Measurements from ENCODE around the gene AZIN2.

Gene AZIN2

DNA sequence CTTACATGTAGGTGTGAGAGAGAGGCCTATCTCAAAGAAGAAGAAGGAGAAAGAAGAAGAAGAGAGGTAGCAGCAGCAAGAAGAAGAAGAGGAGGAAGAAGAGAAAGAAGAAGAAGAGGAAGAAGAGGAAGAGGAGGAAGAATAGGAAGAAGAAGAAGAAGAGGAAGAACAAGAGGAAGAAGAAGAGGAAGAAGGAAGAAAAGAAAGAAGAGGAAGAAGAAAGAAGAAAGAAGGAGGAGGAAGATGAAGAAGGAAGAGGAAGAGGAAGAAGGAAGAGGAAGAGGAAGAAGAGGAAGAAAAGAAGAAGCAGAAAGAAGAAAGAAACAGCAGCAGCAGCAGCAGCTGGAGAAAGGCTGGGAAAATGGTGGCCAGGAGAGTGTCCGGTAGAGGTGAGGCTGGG lies 10.3 kb upstream of the AZIN2 start:
- TF ChIP-seq CTCF (IDR thresholded peaks at IDR 0.05; ENCODE audit: low read depth, low read length) (no peak), EZH2phosphoT487 (IDR thresholded peaks at IDR 0.05; ENCODE audit: low read depth) (no peak)
- Histone ChIP-seq H4K20me1 (ENCODE audit: insufficient read depth, low read length) (no peaks in the 10 kb centered on the region), H3K4me2 (ENCODE audit: low read length) (no peak overlapping the region), H3K79me2 (ENCODE audit: low read length) (no peaks in the 10 kb centered on the region), H3K36me3 (replicated peaks; ENCODE audit: low read depth, low read length) (no peaks in the 10 kb centered on the region), H3K4me1 (ENCODE audit: low read length) (no peaks in the 10 kb centered on the region), H3K4me3 (ENCODE audit: low read length) (no peak overlapping the region), H3K9me3 (ENCODE audit: insufficient read depth, low read length) (no peaks in the 10 kb centered on the region), H3K9ac (ENCODE audit: low read length) (no peak overlapping the region), H3K27me3 (ENCODE audit: low read depth, low read length) (no peaks in the 10 kb centered on the region), H3K27ac (ENCODE audit: low read length) (no peak overlapping the region), H2AFZ (ENCODE audit: low read depth, low read length) (no peak overlapping the region)

- no peak overlapping the region for H3K4me3 ChIP-seq (ENCODE audit: low read length)
- no peak for TF ChIP-seq CTCF (IDR thresholded peaks at IDR 0.05; ENCODE audit: low read depth, low read length)
- H3K4me2 ChIP-seq (ENCODE audit: low read length) = no peak overlapping the region
- no peaks in the 10 kb centered on the region for H3K9me3 ChIP-seq (ENCODE audit: insufficient read depth, low read length)
- H3K79me2 ChIP-seq (ENCODE audit: low read length) = no peaks in the 10 kb centered on the region
- no peaks in the 10 kb centered on the region for H3K36me3 ChIP-seq (replicated peaks; ENCODE audit: low read depth, low read length)
- no peak overlapping the region for H3K9ac ChIP-seq (ENCODE audit: low read length)
- H3K27me3 ChIP-seq (ENCODE audit: low read depth, low read length) = no peaks in the 10 kb centered on the region
- H3K27ac ChIP-seq (ENCODE audit: low read length) = no peak overlapping the region
- H3K4me1 ChIP-seq (ENCODE audit: low read length) = no peaks in the 10 kb centered on the region
- no peak overlapping the region for H2AFZ ChIP-seq (ENCODE audit: low read depth, low read length)
- H4K20me1 ChIP-seq (ENCODE audit: insufficient read depth, low read length) = no peaks in the 10 kb centered on the region
Measured at GRCh38 chr1:33072707-33073106, 8.2 kb upstream of the AZIN2 start.

GRCh38 chr1:33074193-33074945 lies 6.6 kb upstream of the AZIN2 start:
- Histone ChIP-seq H3K36me3 (replicated peaks; ENCODE audit: low read depth, low read length) (no peaks in the 10 kb centered on the region), H3K4me1 (ENCODE audit: low read length) (no peaks in the 10 kb centered on the region), H3K79me2 (ENCODE audit: low read length) (no peaks in the 10 kb centered on the region), H3K4me3 (ENCODE audit: low read length) (no peak overlapping the region), H3K27me3 (ENCODE audit: low read depth, low read length) (no peaks in the 10 kb centered on the region), H2AFZ (ENCODE audit: low read depth, low read length) (no peak overlapping the region), H3K9me3 (ENCODE audit: insufficient read depth, low read length) (no peaks in the 10 kb centered on the region), H3K9ac (ENCODE audit: low read length) (no peak overlapping the region), H3K27ac (ENCODE audit: low read length) (no peak overlapping the region), H3K4me2 (ENCODE audit: low read length) (no peak overlapping the region), H4K20me1 (ENCODE audit: insufficient read depth, low read length) (no peaks in the 10 kb centered on the region)
- TF ChIP-seq EZH2phosphoT487 (IDR thresholded peaks at IDR 0.05; ENCODE audit: low read depth) = no peak
- no peak for TF ChIP-seq CTCF (IDR thresholded peaks at IDR 0.05; ENCODE audit: low read depth, low read length)

DNA sequence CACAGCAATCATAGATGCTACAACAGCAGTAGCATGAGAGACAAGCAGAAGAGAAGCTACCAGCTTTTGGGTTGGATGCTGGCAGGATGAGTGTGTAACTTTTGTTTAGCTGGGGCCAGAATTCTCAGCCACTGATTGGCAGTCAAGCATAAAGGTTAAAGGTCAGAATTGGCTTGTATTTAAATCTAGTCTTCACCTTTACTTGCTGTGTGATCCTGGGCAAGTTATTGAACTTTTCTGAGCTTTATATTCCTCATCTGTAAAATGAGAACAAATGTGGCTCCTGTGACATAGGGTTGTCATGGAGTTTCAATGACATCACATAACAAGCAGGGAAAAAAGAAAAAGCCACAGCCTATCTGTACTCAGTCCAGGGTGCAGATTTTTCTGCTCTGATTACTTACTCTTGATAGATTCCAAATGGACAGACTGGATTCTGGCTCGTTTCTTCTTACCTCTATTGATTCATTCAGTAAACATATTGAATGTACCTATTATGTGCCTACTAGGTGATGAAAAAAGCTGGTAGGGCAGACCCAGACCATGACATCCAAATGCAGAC lies 2.8 kb upstream of the AZIN2 start:
- H3K36me3 ChIP-seq (replicated peaks; ENCODE audit: low read depth, low read length) = no peaks in the 10 kb centered on the region
- no peaks in the 10 kb centered on the region for H3K9me3 ChIP-seq (ENCODE audit: insufficient read depth, low read length)
- peaks cover 9% of the 10 kb centered on the region for H3K4me1 ChIP-seq (ENCODE audit: low read length)
- H3K27me3 ChIP-seq (ENCODE audit: low read depth, low read length) = peaks cover 9% of the 10 kb centered on the region; the same call in 1 of the 2 replicates
- TF ChIP-seq CTCF (IDR thresholded peaks at IDR 0.05; ENCODE audit: low read depth, low read length) (no peak), EZH2phosphoT487 (IDR thresholded peaks at IDR 0.05; ENCODE audit: low read depth) (no peak)
- no peaks in the 10 kb centered on the region for H4K20me1 ChIP-seq (ENCODE audit: insufficient read depth, low read length)
- H2AFZ ChIP-seq (ENCODE audit: low read depth, low read length) = no peak overlapping the region
- H3K9ac ChIP-seq (ENCODE audit: low read length) = no peak overlapping the region
- no peaks in the 10 kb centered on the region for H3K79me2 ChIP-seq (ENCODE audit: low read length)
- no peak overlapping the region for H3K27ac ChIP-seq (ENCODE audit: low read length)
- H3K4me2 ChIP-seq (ENCODE audit: low read length) = no peak overlapping the region
- H3K4me3 ChIP-seq (ENCODE audit: low read length) = no peak overlapping the region
